ENCODE results near the gene PPP1R15B. TPM values are rescaled to one million over a fixed set of nuclear protein-coding genes. Genes with fewer than 3 reads are reported as not detected.

The PPP1R15B gene
- total and polyA plus RNA-seq, 2 donors from 2014 or later: 12.3 to 41.6 TPM

DNA sequence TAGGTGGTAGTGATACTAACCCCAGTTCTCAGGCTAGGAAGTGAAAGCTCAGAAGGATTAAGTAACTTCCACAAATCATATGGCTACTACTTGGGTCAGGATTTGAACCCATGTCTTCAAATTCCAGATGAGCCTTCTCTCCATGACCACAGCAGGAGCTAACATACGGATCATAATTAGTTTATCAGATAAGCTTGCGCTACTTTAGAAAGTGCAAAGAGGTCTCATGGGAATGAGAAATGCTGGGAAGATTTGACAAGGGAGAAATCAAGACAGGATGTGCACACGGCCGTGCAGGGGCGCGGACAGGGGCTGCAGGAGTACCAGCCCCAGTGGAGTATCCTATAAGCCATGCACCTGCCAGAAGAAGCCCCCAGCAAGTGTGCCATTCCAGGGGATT is 57.0 kb downstream of the PPP1R15B start:
- H3K4me3 ChIP-seq (ENCODE audit: low read length in 3 of 3): no peak overlapping the region
- intact Hi-C loops (cut with DNase I): no loop called here

More for the DNA sequence above, 57.0 kb downstream of the PPP1R15B start:
- H3K36me3 ChIP-seq (ENCODE audit: control insufficient read depth in 2 of 3, insufficient read depth in 3 of 3, low read length in 3 of 3): no peaks in the 10 kb centered on the region
- peaks cover 5 to 11% (median 5%) of the 10 kb centered on the region in 3 donors for H3K4me1 ChIP-seq (ENCODE audit: control insufficient read depth in 2 of 3, insufficient read depth in 2 of 3, low read depth in 1 of 3, low read length in 3 of 3)
- TF ChIP-seq, protein P1, sequence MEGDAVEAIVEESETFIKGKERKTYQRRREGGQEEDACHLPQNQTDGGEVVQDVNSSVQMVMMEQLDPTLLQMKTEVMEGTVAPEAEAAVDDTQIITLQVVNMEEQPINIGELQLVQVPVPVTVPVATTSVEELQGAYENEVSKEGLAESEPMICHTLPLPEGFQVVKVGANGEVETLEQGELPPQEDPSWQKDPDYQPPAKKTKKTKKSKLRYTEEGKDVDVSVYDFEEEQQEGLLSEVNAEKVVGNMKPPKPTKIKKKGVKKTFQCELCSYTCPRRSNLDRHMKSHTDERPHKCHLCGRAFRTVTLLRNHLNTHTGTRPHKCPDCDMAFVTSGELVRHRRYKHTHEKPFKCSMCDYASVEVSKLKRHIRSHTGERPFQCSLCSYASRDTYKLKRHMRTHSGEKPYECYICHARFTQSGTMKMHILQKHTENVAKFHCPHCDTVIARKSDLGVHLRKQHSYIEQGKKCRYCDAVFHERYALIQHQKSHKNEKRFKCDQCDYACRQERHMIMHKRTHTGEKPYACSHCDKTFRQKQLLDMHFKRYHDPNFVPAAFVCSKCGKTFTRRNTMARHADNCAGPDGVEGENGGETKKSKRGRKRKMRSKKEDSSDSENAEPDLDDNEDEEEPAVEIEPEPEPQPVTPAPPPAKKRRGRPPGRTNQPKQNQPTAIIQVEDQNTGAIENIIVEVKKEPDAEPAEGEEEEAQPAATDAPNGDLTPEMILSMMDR (IDR thresholded peaks at IDR 0.05; ENCODE audit: borderline replicate concordance, extremely low read depth, insufficient read depth): no peak
- H3K27ac ChIP-seq (ENCODE audit: low read depth in 2 of 2, low read length in 2 of 2): no peak overlapping the region
- no peak for FAIRE-seq
- no peak overlapping the region for H3K9ac ChIP-seq (ENCODE audit: low read length in 3 of 3)
- no peaks in the 10 kb centered on the region for H3K9me3 ChIP-seq (ENCODE audit: control insufficient read depth in 2 of 3, insufficient read depth in 1 of 3, low read length in 3 of 3)
- DNase-seq: no peak
- H3K27me3 ChIP-seq (ENCODE audit: control insufficient read depth, insufficient read depth, low read length): no peaks in the 10 kb centered on the region

Other genes with a start within 250 kb of the PPP1R15B start
- gene REN, start 245.5 kb downstream of the PPP1R15B start, total RNA-seq: 32.4 TPM
- gene REN, start 245.5 kb downstream of the PPP1R15B start, polyA plus RNA-seq (ENCODE audit: insufficient read depth, low read depth, low replicate concordance): 1,159 TPM
- 0.50 TPM for gene KISS1, start 215.3 kb downstream of the PPP1R15B start, total RNA-seq
- gene KISS1, start 215.3 kb downstream of the PPP1R15B start, polyA plus RNA-seq (ENCODE audit: insufficient read depth, low read depth, low replicate concordance): 25.2 TPM
- gene GOLT1A, start 197.8 kb downstream of the PPP1R15B start, total RNA-seq: 8.9 TPM
- gene GOLT1A, start 197.8 kb downstream of the PPP1R15B start, polyA plus RNA-seq (ENCODE audit: insufficient read depth, low read depth, low replicate concordance): 47.7 TPM
- gene PLEKHA6, start 51.9 kb downstream of the PPP1R15B start, total RNA-seq: 65.1 TPM
- 17.5 TPM for gene PLEKHA6, start 51.9 kb downstream of the PPP1R15B start, polyA plus RNA-seq (ENCODE audit: insufficient read depth, low read depth, low replicate concordance)
- 36.4 TPM for gene PIK3C2B, start 83.0 kb upstream of the PPP1R15B start, total RNA-seq
- 2.5 TPM for gene PIK3C2B, start 83.0 kb upstream of the PPP1R15B start, polyA plus RNA-seq (ENCODE audit: insufficient read depth, low read depth, low replicate concordance)
- gene MDM4, start 104.6 kb upstream of the PPP1R15B start, total RNA-seq: 87.9 TPM
- 6.3 TPM for gene MDM4, start 104.6 kb upstream of the PPP1R15B start, polyA plus RNA-seq (ENCODE audit: insufficient read depth, low read depth, low replicate concordance)

Data from kidney (tissue), 14 donors.